ENCODE results near the gene LCN1.
"Not testable (repeated sequence)": the region's sequence is repeated elsewhere in the genome, so short reads cannot be mapped to it uniquely, and the experiment has no call there.

DNA sequence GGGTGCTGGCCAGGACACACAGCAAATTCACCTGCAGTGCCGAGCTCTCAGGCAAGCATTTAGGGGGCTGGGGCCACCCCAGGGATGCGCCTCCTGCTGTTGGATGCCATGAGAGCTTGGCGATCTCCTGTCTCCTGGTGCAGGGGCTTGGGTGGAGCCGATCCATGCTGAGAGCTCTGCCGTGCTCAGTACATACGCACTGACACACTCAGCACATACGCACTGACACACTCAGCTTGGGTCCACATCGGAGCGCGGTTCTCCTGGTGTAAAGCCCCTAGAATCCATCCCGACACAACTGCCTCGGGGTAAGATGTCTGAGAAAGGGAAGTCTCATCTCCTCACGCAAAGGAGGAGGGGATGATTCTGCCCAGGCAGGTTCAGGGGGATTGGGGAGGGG lies 14.4 kb downstream of the LCN1 start:
- TF ChIP-seq, protein P1, sequence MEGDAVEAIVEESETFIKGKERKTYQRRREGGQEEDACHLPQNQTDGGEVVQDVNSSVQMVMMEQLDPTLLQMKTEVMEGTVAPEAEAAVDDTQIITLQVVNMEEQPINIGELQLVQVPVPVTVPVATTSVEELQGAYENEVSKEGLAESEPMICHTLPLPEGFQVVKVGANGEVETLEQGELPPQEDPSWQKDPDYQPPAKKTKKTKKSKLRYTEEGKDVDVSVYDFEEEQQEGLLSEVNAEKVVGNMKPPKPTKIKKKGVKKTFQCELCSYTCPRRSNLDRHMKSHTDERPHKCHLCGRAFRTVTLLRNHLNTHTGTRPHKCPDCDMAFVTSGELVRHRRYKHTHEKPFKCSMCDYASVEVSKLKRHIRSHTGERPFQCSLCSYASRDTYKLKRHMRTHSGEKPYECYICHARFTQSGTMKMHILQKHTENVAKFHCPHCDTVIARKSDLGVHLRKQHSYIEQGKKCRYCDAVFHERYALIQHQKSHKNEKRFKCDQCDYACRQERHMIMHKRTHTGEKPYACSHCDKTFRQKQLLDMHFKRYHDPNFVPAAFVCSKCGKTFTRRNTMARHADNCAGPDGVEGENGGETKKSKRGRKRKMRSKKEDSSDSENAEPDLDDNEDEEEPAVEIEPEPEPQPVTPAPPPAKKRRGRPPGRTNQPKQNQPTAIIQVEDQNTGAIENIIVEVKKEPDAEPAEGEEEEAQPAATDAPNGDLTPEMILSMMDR (IDR thresholded peaks at IDR 0.05), result not testable (repeated sequence)
- TF ChIP-seq POLR2A (IDR thresholded peaks at IDR 0.05), result not testable (repeated sequence)

Measured in esophagus squamous epithelium (tissue), 4 donors.